ENCODE measurements around the gene DNAJC24. TPM values are rescaled to one million over a fixed set of nuclear protein-coding genes. Genes with fewer than 3 reads are reported as not detected.

Gene DNAJC24
- polyA plus RNA-seq, 2 donors = 2.3 to 4.9 TPM

DNA sequence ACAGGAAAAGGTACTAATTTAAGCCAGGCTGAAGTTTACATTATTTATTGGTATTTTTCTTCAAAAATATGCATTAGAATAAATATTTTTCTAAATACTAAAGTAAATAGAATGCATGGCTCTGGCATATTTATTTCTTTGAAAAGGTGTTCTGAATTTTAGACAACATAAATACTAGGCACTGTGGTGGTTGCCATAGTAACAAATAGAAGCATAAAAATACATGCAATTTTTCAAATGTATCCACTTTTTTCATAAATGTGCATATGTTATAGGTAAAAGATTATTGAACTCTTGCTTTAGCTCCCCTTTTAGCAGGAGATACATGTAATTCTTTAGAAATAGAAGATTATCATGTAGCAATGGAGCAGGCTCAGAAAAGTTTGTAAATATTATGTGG is 18.5 kb upstream of the DNAJC24 start:
- Histone ChIP-seq H3K27me3 (ENCODE audit: control insufficient read depth in 1 of 2, insufficient read depth in 2 of 2, low read length in 2 of 2) (no peaks in the 10 kb centered on the region), H3K36me3 (ENCODE audit: control insufficient read depth in 2 of 2, insufficient read depth in 2 of 2, low read length in 1 of 2) (no peaks in the 10 kb centered on the region), H3K9me3 (ENCODE audit: control insufficient read depth in 2 of 2, insufficient read depth in 1 of 2, low read depth in 1 of 2, low read length in 1 of 2) (no peaks in the 10 kb centered on the region), H3K27ac (ENCODE audit: low read depth in 2 of 2, low read length in 1 of 2) (no peak overlapping the region), H3K4me3 (ENCODE audit: low read depth in 1 of 2, low read length in 2 of 2) (no peak overlapping the region), H3K4me1 (ENCODE audit: control insufficient read depth in 2 of 2, insufficient read depth in 2 of 2, low read length in 1 of 2) (no peaks in the 10 kb centered on the region)

DNA sequence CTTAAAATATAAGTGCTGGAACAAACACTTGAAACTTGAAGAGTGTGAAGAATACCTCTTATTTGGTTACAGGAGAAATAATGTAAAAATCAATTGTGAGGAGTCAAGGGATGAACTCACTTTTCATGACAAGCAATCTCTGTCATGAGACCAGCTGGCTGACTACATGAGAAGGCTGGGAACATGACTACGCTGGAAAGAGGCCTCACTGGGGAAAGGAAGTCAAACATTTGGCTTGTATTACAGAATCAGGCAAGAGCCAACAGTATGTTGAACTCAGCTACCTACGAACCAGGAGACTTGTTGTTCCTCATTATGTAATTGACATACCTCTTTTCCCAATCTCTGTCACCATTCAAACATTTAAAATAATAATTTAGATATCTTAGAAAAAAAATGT is 14.5 kb upstream of the DNAJC24 start:
- H3K36me3 ChIP-seq (ENCODE audit: control insufficient read depth in 2 of 2, insufficient read depth in 2 of 2, low read length in 1 of 2) = no peaks in the 10 kb centered on the region
- H3K4me1 ChIP-seq (ENCODE audit: control insufficient read depth in 2 of 2, insufficient read depth in 2 of 2, low read length in 1 of 2) = no peaks in the 10 kb centered on the region
- no peaks in the 10 kb centered on the region for H3K9me3 ChIP-seq (ENCODE audit: control insufficient read depth in 2 of 2, insufficient read depth in 1 of 2, low read depth in 1 of 2, low read length in 1 of 2)
- no peak overlapping the region for H3K27ac ChIP-seq (ENCODE audit: low read depth in 2 of 2, low read length in 1 of 2)
- no peaks in the 10 kb centered on the region for H3K27me3 ChIP-seq (ENCODE audit: control insufficient read depth in 1 of 2, insufficient read depth in 2 of 2, low read length in 2 of 2)
- H3K4me3 ChIP-seq (ENCODE audit: low read depth in 1 of 2, low read length in 2 of 2) = no peak overlapping the region
- WGBS, 2 donors = 50 to 54% methylated on average over 2 of the region's 2 CpGs

- no peaks in the 10 kb centered on the region for H3K9me3 ChIP-seq (ENCODE audit: control insufficient read depth in 2 of 2, insufficient read depth in 1 of 2, low read depth in 1 of 2, low read length in 1 of 2)
- WGBS, 2 donors = 84 to 85% methylated on average over 5 of the region's 5 CpGs
- no peaks in the 10 kb centered on the region for H3K4me1 ChIP-seq (ENCODE audit: control insufficient read depth in 2 of 2, insufficient read depth in 2 of 2, low read length in 1 of 2)
- no peaks in the 10 kb centered on the region for H3K27me3 ChIP-seq (ENCODE audit: control insufficient read depth in 1 of 2, insufficient read depth in 2 of 2, low read length in 2 of 2)
- H3K27ac ChIP-seq (ENCODE audit: low read depth in 2 of 2, low read length in 1 of 2) = no peak overlapping the region
- no peaks in the 10 kb centered on the region for H3K36me3 ChIP-seq (ENCODE audit: control insufficient read depth in 2 of 2, insufficient read depth in 2 of 2, low read length in 1 of 2)
- H3K4me3 ChIP-seq (ENCODE audit: low read depth in 1 of 2, low read length in 2 of 2) = no peak overlapping the region
These were observed 13.8 kb upstream of the DNAJC24 start for GRCh38 chr11:31355817-31356216.

DNA sequence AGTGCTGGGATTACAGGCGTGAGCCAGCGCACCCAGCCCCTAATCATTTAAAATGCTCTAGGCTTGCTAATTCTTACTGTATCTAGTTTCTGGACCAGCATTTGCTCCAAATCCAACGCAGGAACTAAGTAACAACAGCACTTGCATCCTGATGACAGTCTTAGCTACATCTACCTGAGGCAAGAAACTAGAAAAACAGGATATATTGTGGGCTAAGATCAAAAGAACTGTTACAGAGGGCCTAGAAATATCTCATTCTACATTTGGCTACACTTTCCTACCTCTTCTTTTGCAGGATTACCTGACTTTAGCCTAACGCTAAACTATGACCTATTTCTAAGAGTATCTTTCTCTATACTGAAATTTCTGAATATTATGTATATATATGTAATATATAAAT is 7.9 kb upstream of the DNAJC24 start:
- no peaks in the 10 kb centered on the region for H3K36me3 ChIP-seq (ENCODE audit: control insufficient read depth in 2 of 2, insufficient read depth in 2 of 2, low read length in 1 of 2)
- H3K27me3 ChIP-seq (ENCODE audit: control insufficient read depth in 1 of 2, insufficient read depth in 2 of 2, low read length in 2 of 2) = no peaks in the 10 kb centered on the region
- H3K27ac ChIP-seq (ENCODE audit: low read depth in 2 of 2, low read length in 1 of 2) = no peak overlapping the region
- H3K9me3 ChIP-seq (ENCODE audit: control insufficient read depth in 2 of 2, insufficient read depth in 1 of 2, low read depth in 1 of 2, low read length in 1 of 2) = no peaks in the 10 kb centered on the region
- no peaks in the 10 kb centered on the region for H3K4me1 ChIP-seq (ENCODE audit: control insufficient read depth in 2 of 2, insufficient read depth in 2 of 2, low read length in 1 of 2)
- 77 to 84% methylated on average over 4 of the region's 4 CpGs for WGBS, 2 donors
- H3K4me3 ChIP-seq (ENCODE audit: low read depth in 1 of 2, low read length in 2 of 2) = no peak overlapping the region

DNA sequence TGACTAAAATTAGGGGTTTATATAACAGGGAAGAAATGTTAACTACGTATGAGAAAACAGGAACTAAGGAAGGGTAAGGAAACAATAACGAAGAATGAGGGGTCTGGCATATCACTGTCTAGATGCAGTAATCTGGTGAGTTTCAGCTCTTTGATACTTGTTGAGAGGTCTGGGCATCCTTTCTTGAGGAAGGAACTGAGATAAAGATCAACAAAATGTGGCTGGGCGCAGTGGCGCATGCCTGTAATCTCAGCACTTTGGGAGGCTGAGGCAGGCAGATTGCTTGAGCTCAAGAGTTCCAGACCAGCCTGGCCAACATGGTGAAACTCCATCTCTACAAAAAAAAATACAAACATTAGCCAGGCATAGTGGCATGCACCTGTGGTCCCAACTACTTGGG is 2.9 kb upstream of the DNAJC24 start:
- no peaks in the 10 kb centered on the region for H3K4me1 ChIP-seq (ENCODE audit: control insufficient read depth in 2 of 2, insufficient read depth in 2 of 2, low read length in 1 of 2)
- no peaks in the 10 kb centered on the region for H3K27me3 ChIP-seq (ENCODE audit: control insufficient read depth in 1 of 2, insufficient read depth in 2 of 2, low read length in 2 of 2)
- H3K36me3 ChIP-seq (ENCODE audit: control insufficient read depth in 2 of 2, insufficient read depth in 2 of 2, low read length in 1 of 2) = no peaks in the 10 kb centered on the region
- 72 to 82% methylated on average over 4 of the region's 4 CpGs for WGBS, 2 donors
- no peaks in the 10 kb centered on the region for H3K9me3 ChIP-seq (ENCODE audit: control insufficient read depth in 2 of 2, insufficient read depth in 1 of 2, low read depth in 1 of 2, low read length in 1 of 2)
- H3K4me3 ChIP-seq (ENCODE audit: low read depth in 1 of 2, low read length in 2 of 2) = no peak overlapping the region
- no peak overlapping the region for H3K27ac ChIP-seq (ENCODE audit: low read depth in 2 of 2, low read length in 1 of 2)

- no peaks in the 10 kb centered on the region for H3K9me3 ChIP-seq (ENCODE audit: control insufficient read depth in 2 of 2, insufficient read depth in 1 of 2, low read depth in 1 of 2, low read length in 1 of 2)
- H3K4me1 ChIP-seq (ENCODE audit: control insufficient read depth in 2 of 2, insufficient read depth in 2 of 2, low read length in 1 of 2) = no peaks in the 10 kb centered on the region
- peaks cover 0 to 2% of the 10 kb centered on the region in 2 donors for H3K36me3 ChIP-seq (ENCODE audit: control insufficient read depth in 2 of 2, insufficient read depth in 2 of 2, low read length in 1 of 2)
- H3K27me3 ChIP-seq (ENCODE audit: control insufficient read depth in 1 of 2, insufficient read depth in 2 of 2, low read length in 2 of 2) = no peaks in the 10 kb centered on the region
- 97% methylated on average over 5 of the region's 5 CpGs for WGBS, 2 donors
- H3K4me3 ChIP-seq (ENCODE audit: low read depth in 1 of 2, low read length in 2 of 2) = no peak overlapping the region
- no peak overlapping the region for H3K27ac ChIP-seq (ENCODE audit: low read depth in 2 of 2, low read length in 1 of 2)
These were observed 6.2 kb downstream of the DNAJC24 start for GRCh38 chr11:31375879-31376278.

- WGBS, 2 donors = 77 to 88% methylated on average over 1 of the region's 1 CpG
- no peak overlapping the region for H3K27ac ChIP-seq (ENCODE audit: low read depth in 2 of 2, low read length in 1 of 2)
- H3K9me3 ChIP-seq (ENCODE audit: control insufficient read depth in 2 of 2, insufficient read depth in 1 of 2, low read depth in 1 of 2, low read length in 1 of 2) = no peaks in the 10 kb centered on the region
- H3K4me3 ChIP-seq (ENCODE audit: low read depth in 1 of 2, low read length in 2 of 2) = no peak overlapping the region
- H3K4me1 ChIP-seq (ENCODE audit: control insufficient read depth in 2 of 2, insufficient read depth in 2 of 2, low read length in 1 of 2) = peaks cover 0 to 3% of the 10 kb centered on the region in 2 donors
- H3K36me3 ChIP-seq (ENCODE audit: control insufficient read depth in 2 of 2, insufficient read depth in 2 of 2, low read length in 1 of 2) = peaks cover 0 to 5% of the 10 kb centered on the region in 2 donors
- H3K27me3 ChIP-seq (ENCODE audit: control insufficient read depth in 1 of 2, insufficient read depth in 2 of 2, low read length in 2 of 2) = no peaks in the 10 kb centered on the region
These were observed 13.5 kb downstream of the DNAJC24 start for GRCh38 chr11:31383116-31383515.

- H3K4me3 ChIP-seq (ENCODE audit: low read depth in 1 of 2, low read length in 2 of 2) = no peak overlapping the region
- WGBS, 2 donors = 82 to 86% methylated on average over 2 of the region's 2 CpGs
- H3K36me3 ChIP-seq (ENCODE audit: control insufficient read depth in 2 of 2, insufficient read depth in 2 of 2, low read length in 1 of 2) = peaks cover 0 to 3% of the 10 kb centered on the region in 2 donors
- H3K4me1 ChIP-seq (ENCODE audit: control insufficient read depth in 2 of 2, insufficient read depth in 2 of 2, low read length in 1 of 2) = peaks cover 0 to 3% of the 10 kb centered on the region in 2 donors
- H3K9me3 ChIP-seq (ENCODE audit: control insufficient read depth in 2 of 2, insufficient read depth in 1 of 2, low read depth in 1 of 2, low read length in 1 of 2) = no peaks in the 10 kb centered on the region
- H3K27me3 ChIP-seq (ENCODE audit: control insufficient read depth in 1 of 2, insufficient read depth in 2 of 2, low read length in 2 of 2) = no peaks in the 10 kb centered on the region
- H3K27ac ChIP-seq (ENCODE audit: low read depth in 2 of 2, low read length in 1 of 2) = no peak overlapping the region
These were observed 17.7 kb downstream of the DNAJC24 start for GRCh38 chr11:31387379-31387778.

DNA sequence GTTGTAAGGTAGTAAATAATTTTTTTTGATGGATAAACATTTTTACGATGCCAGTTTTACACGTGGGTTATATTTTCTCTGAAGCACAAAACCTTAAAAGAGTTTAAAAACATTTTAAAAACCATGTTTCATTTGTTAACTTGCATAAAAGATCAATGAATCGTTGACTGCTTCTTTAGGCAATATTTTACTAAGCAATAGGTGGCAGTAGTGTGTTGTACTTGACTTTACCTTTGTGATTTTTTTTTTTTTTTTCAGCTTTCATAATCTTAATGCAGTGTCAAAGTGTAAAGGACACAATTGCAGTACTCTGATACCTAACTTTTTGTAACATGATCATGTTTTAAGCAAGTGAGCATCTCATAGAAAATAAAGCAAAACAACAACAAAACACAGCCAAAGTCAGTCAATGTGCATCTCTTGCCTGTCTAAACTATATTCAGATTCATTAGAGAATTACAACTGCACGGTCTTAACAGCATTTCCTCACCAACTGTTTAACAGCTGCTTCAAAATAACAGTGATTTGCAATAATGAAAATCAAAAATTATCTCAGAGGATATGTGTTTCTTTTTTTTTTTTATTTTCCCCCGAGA is 27.7 kb downstream of the DNAJC24 start:
- Histone ChIP-seq H3K36me3 (ENCODE audit: control insufficient read depth in 2 of 2, insufficient read depth in 2 of 2, low read length in 1 of 2) (no peaks in the 10 kb centered on the region), H3K27ac (ENCODE audit: low read depth in 2 of 2, low read length in 1 of 2) (no peak overlapping the region), H3K4me1 (ENCODE audit: control insufficient read depth in 2 of 2, insufficient read depth in 2 of 2, low read length in 1 of 2) (no peaks in the 10 kb centered on the region), H3K9me3 (ENCODE audit: control insufficient read depth in 2 of 2, insufficient read depth in 1 of 2, low read depth in 1 of 2, low read length in 1 of 2) (no peaks in the 10 kb centered on the region), H3K27me3 (ENCODE audit: control insufficient read depth in 1 of 2, insufficient read depth in 2 of 2, low read length in 2 of 2) (no peaks in the 10 kb centered on the region), H3K4me3 (ENCODE audit: low read depth in 1 of 2, low read length in 2 of 2) (no peak overlapping the region)
- WGBS, 2 donors = 52 to 54% methylated on average over 5 of the region's 5 CpGs

GRCh38 chr11:31404614-31405013 is 35.0 kb downstream of the DNAJC24 start:
- Histone ChIP-seq H3K4me1 (ENCODE audit: control insufficient read depth in 2 of 2, insufficient read depth in 2 of 2, low read length in 1 of 2) (no peaks in the 10 kb centered on the region), H3K4me3 (ENCODE audit: low read depth in 1 of 2, low read length in 2 of 2) (no peak overlapping the region), H3K27ac (ENCODE audit: low read depth in 2 of 2, low read length in 1 of 2) (no peak overlapping the region), H3K36me3 (ENCODE audit: control insufficient read depth in 2 of 2, insufficient read depth in 2 of 2, low read length in 1 of 2) (peaks cover 0 to 2% of the 10 kb centered on the region in 2 donors), H3K9me3 (ENCODE audit: control insufficient read depth in 2 of 2, insufficient read depth in 1 of 2, low read depth in 1 of 2, low read length in 1 of 2) (no peaks in the 10 kb centered on the region), H3K27me3 (ENCODE audit: control insufficient read depth in 1 of 2, insufficient read depth in 2 of 2, low read length in 2 of 2) (no peaks in the 10 kb centered on the region)

All from esophagus (tissue), 2 donors.